OCI-LY3 (cell line): Measurements from ENCODE around the gene SEZ6L.

Experiments
- CTCF ChIP-seq: fragments of 200-600, 300-600 bp; sonication (generic); IDR thresholded peaks from 2 replicates; pipeline ENCODE4 v1.5.1; 2014; ENCODE audit warnings: antibody characterized with exemption, low read length, low read depth
- EZH2phosphoT487 ChIP-seq: fragments of 200-600 bp; shearing (Covaris generic); IDR thresholded peaks from 2 replicates; pipeline ENCODE4 v1.6.1; 2018; ENCODE audit warnings: antibody characterized with exemption, mixed run types, low read depth

GRCh38 chr22:26394777-26395176, 225.5 kb downstream of the SEZ6L start:
- TF ChIP-seq CTCF (no peak), EZH2phosphoT487 (no peak)
